ENCODE data around the gene POU2AF1. TPM values are rescaled to one million over a fixed set of nuclear protein-coding genes. Genes with fewer than 3 reads are reported as not detected.
A peak's percentile ranks its signal among the peaks of the same experiment; 100 is the strongest.

Gene POU2AF1
- total RNA-seq, 1 donor from 2014 or later = 155 TPM

DNA sequence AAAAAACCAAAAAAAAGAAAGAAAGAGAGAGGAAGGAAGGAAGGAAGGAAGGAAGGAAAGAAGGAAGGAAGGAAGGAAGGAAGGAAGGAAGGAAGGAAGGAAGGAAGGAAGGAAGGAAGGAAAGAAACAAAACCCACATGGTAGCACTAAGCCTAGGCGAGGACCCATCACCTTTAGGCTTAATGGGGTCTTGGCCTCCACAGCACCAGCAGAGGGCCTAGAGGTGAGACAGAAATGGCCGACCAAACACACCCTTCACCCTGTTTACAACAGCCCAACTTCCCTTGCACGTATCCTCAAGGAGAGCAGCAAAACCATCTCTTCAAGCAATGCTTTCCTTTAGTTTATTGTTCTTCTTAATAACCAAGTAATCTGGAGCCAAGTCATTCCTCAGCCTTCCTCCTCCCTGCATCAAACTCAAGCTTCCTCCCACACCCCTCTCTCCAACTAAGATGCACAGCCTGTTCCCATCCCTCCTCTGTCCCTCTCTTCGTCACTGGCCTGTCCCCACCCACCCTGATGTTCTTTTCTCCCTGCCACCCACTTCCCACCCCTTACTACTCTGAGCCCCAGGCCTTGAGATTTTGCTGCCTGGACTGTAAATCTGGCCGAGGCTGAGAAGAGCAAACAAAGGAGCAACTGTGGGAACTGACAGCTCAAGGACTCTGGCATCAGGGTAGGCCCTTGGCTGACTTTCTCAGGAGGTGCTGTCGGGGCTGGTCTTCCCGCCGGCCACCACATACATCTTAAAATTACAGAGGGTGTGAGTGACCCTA lies 26.0 kb downstream of the POU2AF1 start:
- Mint-ChIP-seq H3K36me3 (ENCODE audit: low read depth) (peaks cover 45% of the 10 kb centered on the region), H3K9me3 (no peaks in the 10 kb centered on the region), H3K4me1 (peaks cover 62% of the 10 kb centered on the region), H3K4me3 (no peak overlapping the region), H3K27me3 (no peaks in the 10 kb centered on the region), H3K27ac (peak overlapping the region; percentile 83)
- TF ChIP-seq, protein P1, sequence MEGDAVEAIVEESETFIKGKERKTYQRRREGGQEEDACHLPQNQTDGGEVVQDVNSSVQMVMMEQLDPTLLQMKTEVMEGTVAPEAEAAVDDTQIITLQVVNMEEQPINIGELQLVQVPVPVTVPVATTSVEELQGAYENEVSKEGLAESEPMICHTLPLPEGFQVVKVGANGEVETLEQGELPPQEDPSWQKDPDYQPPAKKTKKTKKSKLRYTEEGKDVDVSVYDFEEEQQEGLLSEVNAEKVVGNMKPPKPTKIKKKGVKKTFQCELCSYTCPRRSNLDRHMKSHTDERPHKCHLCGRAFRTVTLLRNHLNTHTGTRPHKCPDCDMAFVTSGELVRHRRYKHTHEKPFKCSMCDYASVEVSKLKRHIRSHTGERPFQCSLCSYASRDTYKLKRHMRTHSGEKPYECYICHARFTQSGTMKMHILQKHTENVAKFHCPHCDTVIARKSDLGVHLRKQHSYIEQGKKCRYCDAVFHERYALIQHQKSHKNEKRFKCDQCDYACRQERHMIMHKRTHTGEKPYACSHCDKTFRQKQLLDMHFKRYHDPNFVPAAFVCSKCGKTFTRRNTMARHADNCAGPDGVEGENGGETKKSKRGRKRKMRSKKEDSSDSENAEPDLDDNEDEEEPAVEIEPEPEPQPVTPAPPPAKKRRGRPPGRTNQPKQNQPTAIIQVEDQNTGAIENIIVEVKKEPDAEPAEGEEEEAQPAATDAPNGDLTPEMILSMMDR (IDR thresholded peaks at IDR 0.05) = no peak
- intact Hi-C loops (cut with micrococcal nuclease) = no loop called here
- ChIA-PET POLR2A (no interaction called here), CTCF (interaction anchor here (0.6 to 3.3 kb wide), 4 partner anchors 64 to 71 kb away, joined by 3 to 15 read pairs (median 3); no protein-coding TSS in a partner anchor)
- peak; percentile 53 for ATAC-seq (ENCODE audit: low read depth)
- no peak for DNase-seq

DNA sequence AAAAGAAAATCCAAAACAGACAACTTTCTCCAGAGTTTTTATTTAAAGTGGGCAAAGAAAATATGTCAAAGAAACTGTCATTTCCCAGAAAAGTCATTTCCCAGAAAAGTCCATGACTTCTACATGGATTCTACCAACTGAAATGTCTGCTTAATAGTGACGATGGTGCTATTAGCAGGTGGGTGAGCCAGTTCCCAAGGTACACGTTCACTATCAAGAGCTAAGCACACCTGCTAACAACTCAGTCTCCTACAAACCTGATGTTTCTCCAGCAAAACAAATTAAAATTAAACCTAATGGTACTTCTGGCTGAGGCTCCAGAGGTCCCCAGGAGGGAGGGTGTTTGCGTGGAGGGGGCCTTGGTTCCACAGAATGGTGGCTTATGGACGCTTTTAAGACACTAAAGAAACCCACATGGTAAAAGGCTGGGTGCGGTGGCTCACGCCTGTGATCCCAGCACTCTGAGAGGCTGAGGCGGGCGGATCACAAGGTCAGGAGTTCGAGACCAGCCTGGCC lies 26.8 kb downstream of the POU2AF1 start:
- Mint-ChIP-seq H3K27ac (peak overlapping the region; percentile 53), H3K36me3 (ENCODE audit: low read depth) (peaks cover 47% of the 10 kb centered on the region), H3K4me1 (peaks cover 66% of the 10 kb centered on the region), H3K27me3 (no peaks in the 10 kb centered on the region), H3K4me3 (no peak overlapping the region), H3K9me3 (no peaks in the 10 kb centered on the region)
- CTCF ChIA-PET = interaction anchor here (0.6 to 1.4 kb wide), 2 partner anchors 69 to 72 kb away, joined by 3 read pairs; no protein-coding TSS in a partner anchor
- no peak for DNase-seq
- POLR2A ChIA-PET = no interaction called here
- intact Hi-C loops (cut with micrococcal nuclease) = no loop called here
- TF ChIP-seq, protein P1 (IDR thresholded peaks at IDR 0.05) = no peak
- no peak for ATAC-seq (ENCODE audit: low read depth)

DNA sequence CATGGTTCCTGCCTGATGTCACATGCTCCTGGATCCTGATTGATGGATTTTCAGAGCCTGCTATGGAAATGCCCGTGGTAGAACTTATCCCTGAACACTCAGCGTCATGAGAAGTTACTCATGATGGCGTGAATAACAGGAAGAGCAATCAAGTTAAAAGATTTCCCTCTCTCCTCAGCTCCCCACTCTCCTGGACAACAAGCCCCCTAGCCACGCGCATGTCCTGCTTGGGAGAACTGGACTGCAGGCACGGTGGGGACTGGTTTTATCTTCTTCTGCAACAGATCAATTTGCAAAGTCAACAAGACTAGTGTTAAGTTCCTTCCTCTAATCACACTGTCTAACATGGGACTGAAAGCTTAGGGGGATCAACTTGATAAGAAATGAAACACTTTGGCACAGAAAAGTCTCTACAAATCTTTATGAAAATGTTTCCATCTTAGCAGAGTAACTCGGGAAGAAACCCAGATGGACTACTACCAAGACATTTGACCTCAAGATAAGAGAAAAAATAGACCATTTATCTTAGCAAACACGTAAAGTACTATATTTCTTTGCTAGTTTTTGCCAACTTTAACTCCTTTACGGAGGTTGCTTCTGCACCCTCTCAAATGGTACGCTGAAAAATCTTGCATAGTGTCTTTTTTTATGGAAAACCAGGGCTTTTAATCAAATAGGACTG lies 27.6 kb downstream of the POU2AF1 start:
- ChIA-PET POLR2A (interaction anchor here (0.8 kb wide), 1 partner anchor 13 kb away, joined by 3 read pairs; no protein-coding TSS in a partner anchor), CTCF (interaction anchor here (1.4 to 1.9 kb wide), 3 partner anchors 69 to 72 kb away, joined by 3 to 6 read pairs (median 6); no protein-coding TSS in a partner anchor)
- ATAC-seq (ENCODE audit: low read depth) (no peak), DNase-seq (no peak)
- peaks cover 47% of the 10 kb centered on the region for H3K36me3 Mint-ChIP-seq (ENCODE audit: low read depth)
- H3K27me3 Mint-ChIP-seq = no peaks in the 10 kb centered on the region
- intact Hi-C loops (cut with micrococcal nuclease) = loop anchor here (2.0 kb wide), 1 partner anchor 13 kb away; no protein-coding TSS in a partner anchor
- H3K4me1 Mint-ChIP-seq = peaks cover 66% of the 10 kb centered on the region
- TF ChIP-seq, protein P1 (IDR thresholded peaks at IDR 0.05) = no peak
- peak overlapping the region; percentile 43 for H3K27ac Mint-ChIP-seq
- no peak overlapping the region for H3K4me3 Mint-ChIP-seq
- no peaks in the 10 kb centered on the region for H3K9me3 Mint-ChIP-seq

DNA sequence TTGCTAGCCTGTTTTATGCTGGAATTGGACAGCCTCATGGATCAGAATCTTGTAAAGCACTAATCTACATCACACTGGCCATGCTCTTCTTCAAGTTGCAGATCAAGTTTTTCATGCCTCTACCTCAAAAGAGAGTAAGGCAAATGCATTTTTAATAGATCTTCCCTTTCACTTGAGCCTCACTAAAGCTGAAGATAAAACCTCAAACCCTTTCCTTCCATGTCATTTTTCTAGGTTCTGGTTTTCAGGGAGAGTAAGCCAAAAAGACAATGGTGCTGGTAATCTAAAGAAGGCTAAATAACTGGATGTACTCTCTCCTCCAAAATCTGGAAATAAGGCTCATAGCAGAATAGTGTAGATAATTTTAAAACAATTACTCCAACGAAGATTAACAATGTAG lies 28.3 kb downstream of the POU2AF1 start:
- TF ChIP-seq, protein P1 (IDR thresholded peaks at IDR 0.05) = no peak
- Mint-ChIP-seq H3K27me3 (no peaks in the 10 kb centered on the region), H3K4me1 (peaks cover 66% of the 10 kb centered on the region), H3K9me3 (no peaks in the 10 kb centered on the region), H3K4me3 (no peak overlapping the region), H3K36me3 (ENCODE audit: low read depth) (peaks cover 47% of the 10 kb centered on the region), H3K27ac (peak overlapping the region; percentile 67)
- ChIA-PET CTCF (interaction anchor here (1.9 kb wide), 2 partner anchors 68 to 72 kb away, joined by 6 read pairs; no protein-coding TSS in a partner anchor), POLR2A (interaction anchor here (0.8 to 2.1 kb wide), 3 partner anchors 14 to 28 kb away, joined by 3 to 11 read pairs (median 3); partner anchors contain the start of gene POU2AF1)
- ATAC-seq (ENCODE audit: low read depth) = no peak
- DNase-seq = no peak
- intact Hi-C loops (cut with micrococcal nuclease) = loop anchor here (2.0 kb wide), 1 partner anchor 14 kb away; no protein-coding TSS in a partner anchor

Data from activated B cell treated with CpG ODN at 0.5 μM for 24 hours (primary cell).